ENCODE data around the gene PCDHA13.

The PCDHA13 gene

DNA sequence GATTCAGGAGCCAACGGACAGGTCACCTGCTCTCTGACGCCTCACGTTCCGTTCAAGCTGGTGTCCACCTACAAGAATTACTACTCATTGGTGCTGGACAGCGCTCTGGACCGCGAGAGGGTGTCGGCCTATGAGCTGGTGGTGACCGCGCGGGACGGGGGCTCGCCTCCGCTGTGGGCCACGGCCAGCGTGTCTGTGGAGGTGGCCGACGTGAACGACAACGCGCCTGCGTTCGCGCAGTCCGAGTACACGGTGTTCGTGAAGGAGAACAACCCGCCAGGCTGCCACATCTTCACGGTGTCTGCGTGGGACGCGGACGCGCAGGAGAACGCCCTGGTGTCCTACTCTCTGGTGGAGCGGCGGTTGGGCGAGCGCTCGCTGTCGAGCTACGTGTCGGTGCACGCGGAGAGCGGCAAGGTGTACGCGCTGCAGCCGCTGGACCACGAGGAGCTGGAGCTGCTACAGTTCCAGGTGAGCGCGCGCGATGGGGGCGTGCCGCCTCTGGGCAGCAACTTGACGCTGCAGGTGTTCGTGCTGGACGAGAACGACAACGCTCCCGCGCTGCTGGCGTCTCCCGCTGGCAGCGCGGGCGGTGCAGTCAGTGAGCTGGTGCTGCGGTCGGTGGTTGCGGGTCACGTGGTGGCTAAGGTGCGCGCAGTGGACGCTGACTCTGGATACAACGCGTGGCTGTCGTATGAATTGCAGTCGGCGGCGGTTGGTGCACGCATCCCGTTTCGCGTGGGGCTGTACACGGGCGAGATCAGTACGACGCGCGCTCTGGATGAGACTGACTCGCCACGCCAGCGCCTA lies 24.5 kb upstream of the PCDHA13 start:
- TF ChIP-seq, protein P1, sequence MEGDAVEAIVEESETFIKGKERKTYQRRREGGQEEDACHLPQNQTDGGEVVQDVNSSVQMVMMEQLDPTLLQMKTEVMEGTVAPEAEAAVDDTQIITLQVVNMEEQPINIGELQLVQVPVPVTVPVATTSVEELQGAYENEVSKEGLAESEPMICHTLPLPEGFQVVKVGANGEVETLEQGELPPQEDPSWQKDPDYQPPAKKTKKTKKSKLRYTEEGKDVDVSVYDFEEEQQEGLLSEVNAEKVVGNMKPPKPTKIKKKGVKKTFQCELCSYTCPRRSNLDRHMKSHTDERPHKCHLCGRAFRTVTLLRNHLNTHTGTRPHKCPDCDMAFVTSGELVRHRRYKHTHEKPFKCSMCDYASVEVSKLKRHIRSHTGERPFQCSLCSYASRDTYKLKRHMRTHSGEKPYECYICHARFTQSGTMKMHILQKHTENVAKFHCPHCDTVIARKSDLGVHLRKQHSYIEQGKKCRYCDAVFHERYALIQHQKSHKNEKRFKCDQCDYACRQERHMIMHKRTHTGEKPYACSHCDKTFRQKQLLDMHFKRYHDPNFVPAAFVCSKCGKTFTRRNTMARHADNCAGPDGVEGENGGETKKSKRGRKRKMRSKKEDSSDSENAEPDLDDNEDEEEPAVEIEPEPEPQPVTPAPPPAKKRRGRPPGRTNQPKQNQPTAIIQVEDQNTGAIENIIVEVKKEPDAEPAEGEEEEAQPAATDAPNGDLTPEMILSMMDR (IDR thresholded peaks at IDR 0.05): no peak
- H3K4me3 ChIP-seq: no peak overlapping the region
- H3K27me3 ChIP-seq: peaks cover 0 to 5% of the 10 kb centered on the region in 2 donors
- H3K36me3 ChIP-seq: no peaks in the 10 kb centered on the region
- intact Hi-C loops (cut with DNase I; ENCODE audit: low total_unique reads): no loop called here
- no peak overlapping the region for H3K27ac ChIP-seq
- H3K9me3 ChIP-seq: peaks cover 0 to 56% (median 37%) of the 10 kb centered on the region in 3 donors
- DNase-seq: no peak
- no peaks in the 10 kb centered on the region for H3K4me1 ChIP-seq

DNA sequence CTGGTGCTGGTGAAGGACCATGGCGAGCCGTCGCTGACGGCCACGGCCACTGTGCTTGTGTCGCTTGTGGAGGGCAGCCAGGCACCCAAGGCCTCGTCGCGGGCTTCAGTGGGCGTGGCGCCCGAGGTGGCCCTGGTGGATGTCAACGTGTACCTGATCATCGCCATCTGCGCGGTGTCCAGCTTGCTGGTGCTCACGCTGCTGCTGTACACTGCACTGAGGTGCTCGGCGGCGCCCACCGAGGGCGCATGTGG lies 24.0 kb upstream of the PCDHA13 start:
- H3K9me3 ChIP-seq: peaks cover 0 to 56% (median 43%) of the 10 kb centered on the region in 3 donors
- intact Hi-C loops (cut with DNase I; ENCODE audit: low total_unique reads): no loop called here
- peaks cover 0 to 5% of the 10 kb centered on the region in 2 donors for H3K27me3 ChIP-seq
- no peak overlapping the region for H3K4me3 ChIP-seq
- DNase-seq: no peak
- peaks cover 0 to under 1% (median 0%) of the 10 kb centered on the region in 3 donors for H3K36me3 ChIP-seq
- TF ChIP-seq, protein P1 (IDR thresholded peaks at IDR 0.05): no peak
- no peaks in the 10 kb centered on the region for H3K4me1 ChIP-seq
- no peak overlapping the region for H3K27ac ChIP-seq

DNA sequence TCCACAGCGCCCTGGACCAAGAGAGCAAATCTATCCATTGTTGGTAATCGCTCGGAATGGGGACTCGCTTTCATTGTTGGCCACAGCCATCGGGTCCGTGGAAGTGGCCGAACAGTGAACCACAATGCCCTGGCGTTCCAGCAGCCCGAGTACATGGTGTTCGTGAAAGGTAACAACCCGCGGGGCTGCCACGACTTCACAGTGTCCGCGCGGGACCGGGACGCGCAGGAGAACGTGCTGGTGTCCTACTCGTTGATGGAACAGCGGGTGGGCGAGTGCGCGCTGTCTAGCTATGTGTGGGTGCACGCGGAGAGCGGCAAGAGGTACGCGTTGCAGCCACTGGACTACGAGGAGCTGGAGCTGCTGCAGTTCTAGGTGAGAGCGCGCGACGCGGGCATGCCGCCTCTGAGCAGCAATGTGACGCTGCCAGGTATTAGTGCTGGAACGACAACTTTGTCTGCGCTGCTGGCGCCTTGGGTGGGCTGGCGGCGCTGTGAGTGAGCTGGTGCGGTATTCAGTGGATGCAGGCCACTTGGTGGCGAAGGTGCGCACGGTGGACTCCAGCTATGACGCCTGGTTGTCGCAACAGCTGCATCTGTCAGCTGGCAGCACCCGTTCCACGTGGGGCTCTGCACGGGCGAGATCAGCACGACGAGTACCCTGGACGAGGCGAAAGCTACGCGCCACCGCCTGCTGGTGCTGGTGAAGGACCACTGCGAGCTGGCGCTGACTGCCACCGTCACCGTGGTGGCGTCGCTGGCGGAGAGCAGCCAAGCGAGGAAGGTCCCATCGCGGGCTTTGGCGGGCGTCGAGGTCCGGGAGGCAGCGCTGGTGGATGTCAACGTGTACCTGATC lies 19.3 kb upstream of the PCDHA13 start:
- TF ChIP-seq, protein P1 (IDR thresholded peaks at IDR 0.05): no peak
- Histone ChIP-seq H3K4me1 (no peaks in the 10 kb centered on the region), H3K9me3 (peaks cover 0 to 38% (median 37%) of the 10 kb centered on the region in 3 donors), H3K36me3 (peaks cover 0 to 5% (median 0%) of the 10 kb centered on the region in 3 donors), H3K27ac (no peak overlapping the region), H3K4me3 (no peak overlapping the region), H3K27me3 (no peaks in the 10 kb centered on the region)
- intact Hi-C loops (cut with DNase I; ENCODE audit: low total_unique reads): no loop called here
- DNase-seq: no peak

DNA sequence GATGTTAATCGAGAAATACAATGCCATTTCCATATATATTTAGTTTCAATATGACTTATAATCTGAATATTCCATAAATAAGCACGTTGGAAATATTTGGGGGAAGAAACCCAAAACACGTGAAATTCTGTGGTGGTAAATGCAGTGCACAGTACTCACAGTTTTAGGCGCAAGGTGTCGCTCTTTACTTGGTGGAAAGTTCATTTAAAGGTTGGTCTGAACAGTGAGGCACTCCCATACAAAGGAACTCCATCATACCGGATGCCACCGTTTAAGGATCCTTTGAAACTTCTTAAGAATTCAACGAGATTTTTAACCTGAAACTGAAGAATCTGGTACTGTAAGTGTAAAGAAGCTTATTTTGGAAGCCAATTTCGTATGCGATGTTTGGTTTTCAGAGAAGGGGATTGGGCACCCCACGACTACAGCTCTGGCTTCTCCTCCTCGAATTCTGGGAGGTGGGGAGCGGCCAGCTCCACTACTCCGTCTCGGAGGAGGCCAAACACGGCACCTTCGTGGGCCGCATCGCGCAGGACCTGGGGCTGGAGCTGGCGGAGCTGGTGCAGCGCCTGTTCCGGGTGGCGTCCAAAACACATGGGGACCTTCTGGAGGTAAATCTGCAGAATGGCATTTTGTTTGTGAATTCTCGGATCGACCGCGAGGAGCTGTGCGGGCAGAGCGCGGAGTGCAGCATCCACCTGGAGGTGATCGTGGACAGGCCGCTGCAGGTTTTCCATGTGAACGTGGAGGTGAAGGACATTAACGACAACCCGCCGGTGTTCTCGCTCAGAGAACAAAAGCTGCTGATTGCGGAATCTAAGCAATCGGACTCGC lies 13.0 kb upstream of the PCDHA13 start, which contains the start of gene PCDHA11:
Gene PCDHA11 (plus strand): TSS at position 237 of the 834 bp plus-strand sequence. CDS start 147 bp downstream, at position 384.
- TF ChIP-seq, protein P1 (IDR thresholded peaks at IDR 0.05): no peak
- peaks cover 0 to 5% of the 10 kb centered on the region in 2 donors for H3K27me3 ChIP-seq
- no peaks in the 10 kb centered on the region for H3K4me1 ChIP-seq
- H3K36me3 ChIP-seq: no peaks in the 10 kb centered on the region
- intact Hi-C loops (cut with DNase I; ENCODE audit: low total_unique reads): no loop called here
- H3K9me3 ChIP-seq: peaks cover 10 to 41% (median 32%) of the 10 kb centered on the region in 3 donors
- no peak within 1 kb of the TSS for H3K4me3 ChIP-seq
- no peak for DNase-seq
- H3K27ac ChIP-seq: no peak within 1 kb of the TSS

DNA sequence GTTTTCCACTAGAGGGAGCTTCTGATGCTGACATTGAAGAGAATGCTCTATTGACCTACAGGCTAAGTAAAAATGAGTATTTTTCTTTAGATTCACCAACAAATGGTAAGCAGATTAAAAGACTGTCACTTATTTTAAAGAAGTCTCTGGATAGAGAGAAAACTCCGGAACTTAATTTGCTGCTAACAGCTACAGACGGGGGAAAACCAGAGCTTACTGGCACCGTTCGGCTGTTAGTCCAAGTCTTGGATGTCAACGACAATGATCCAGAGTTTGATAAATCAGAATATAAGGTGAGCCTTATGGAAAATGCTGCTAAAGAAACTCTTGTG lies 12.4 kb upstream of the PCDHA13 start:
- Histone ChIP-seq H3K4me3 (no peak overlapping the region), H3K9me3 (peaks cover 10 to 44% (median 32%) of the 10 kb centered on the region in 3 donors)
- intact Hi-C loops (cut with DNase I; ENCODE audit: low total_unique reads): no loop called here

More for the DNA sequence above, 12.4 kb upstream of the PCDHA13 start:
- peaks cover 0 to 2% (median 0%) of the 10 kb centered on the region in 3 donors for H3K36me3 ChIP-seq
- peaks cover 0 to 5% of the 10 kb centered on the region in 2 donors for H3K27me3 ChIP-seq
- TF ChIP-seq, protein P1 (IDR thresholded peaks at IDR 0.05): no peak
- H3K4me1 ChIP-seq: no peaks in the 10 kb centered on the region
- no peak for DNase-seq
- H3K27ac ChIP-seq: no peak overlapping the region
